ENCODE results near the gene UQCRQ.

- no peak for TF ChIP-seq USF1 (IDR thresholded peaks at IDR 0.05; ENCODE audit: borderline replicate concordance, low read depth)
- TF ChIP-seq POLR2AphosphoS5 (IDR thresholded peaks at IDR 0.05; ENCODE audit: low read depth, low read length): no peak
- TF ChIP-seq EZH2phosphoT487 (IDR thresholded peaks at IDR 0.05; ENCODE audit: borderline replicate concordance, low read depth): no peak
- TF ChIP-seq YY1 (IDR thresholded peaks at IDR 0.05; ENCODE audit: low read depth): no peak
These were observed 42.9 kb upstream of the UQCRQ start for GRCh38 chr5:132823481-132824050.

Measured in SK-N-SH (cell line).